GM21528 (cell line): ENCODE results near the gene ZNF827.
"Not testable (repeated sequence)": the region's sequence is repeated elsewhere in the genome, so short reads cannot be mapped to it uniquely, and the experiment has no call there.

ENCODE experiments used
- ATAC-seq: cut with Tn5 transposase; IDR thresholded peaks from one replicate; pipeline ENCODE4 v1.9.1; 2021; ENCODE audit warnings: mild to moderate bottlenecking, moderate library complexity; ENCODE audit not compliant: unreplicated experiment, low FRiP score

The ZNF827 gene

DNA sequence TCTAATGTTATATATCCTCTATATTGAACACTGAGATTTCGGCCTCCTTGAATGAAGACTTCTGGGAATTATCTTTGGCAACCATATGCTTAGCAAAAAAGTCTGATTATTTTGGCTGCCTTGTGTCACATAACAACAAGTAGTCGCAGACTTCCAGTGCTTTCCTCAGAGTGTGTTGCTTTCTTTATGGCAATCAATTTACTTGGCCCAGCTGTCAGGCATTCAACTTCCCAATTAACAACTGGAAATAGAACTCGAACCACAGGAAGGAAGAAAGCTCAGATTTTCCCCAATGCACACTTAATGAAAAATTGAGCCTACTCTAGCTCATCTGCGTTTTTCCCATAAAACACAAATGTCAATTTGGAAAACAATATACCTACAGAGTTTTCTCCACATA is 71.6 kb downstream of the ZNF827 start:
- no peak for ATAC-seq

DNA sequence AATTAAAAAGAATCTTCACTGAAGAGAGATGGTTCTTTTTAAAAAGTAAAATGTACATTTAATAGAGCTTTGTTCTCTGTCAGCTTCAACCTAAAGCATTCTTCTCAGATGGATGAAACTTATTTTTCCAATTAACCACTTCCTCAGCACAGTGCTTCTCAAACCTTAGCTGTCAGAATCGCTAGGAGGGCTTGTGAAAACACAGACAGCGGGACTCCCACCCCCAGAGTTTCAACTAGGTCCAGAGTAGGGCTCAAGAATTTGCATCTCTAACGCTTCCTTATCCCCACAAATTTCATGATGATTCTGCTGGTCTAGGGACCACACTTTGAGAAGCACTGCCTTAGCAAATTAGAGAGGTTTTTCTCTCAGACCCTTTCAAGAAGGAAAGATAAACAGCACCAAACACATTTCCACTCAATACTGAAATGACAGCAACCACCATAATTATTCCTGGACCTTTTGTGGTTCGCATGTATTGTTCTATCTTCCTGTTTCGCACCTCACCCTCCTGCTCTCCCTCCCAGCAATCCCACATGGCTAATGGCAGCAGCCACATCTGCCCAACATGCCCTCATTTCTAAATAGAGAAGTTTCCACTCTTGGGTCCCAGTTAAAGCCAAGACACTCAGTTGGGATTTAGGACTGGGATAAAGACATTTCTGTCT is 73.2 kb downstream of the ZNF827 start:
- ATAC-seq = peak; percentile 48

DNA sequence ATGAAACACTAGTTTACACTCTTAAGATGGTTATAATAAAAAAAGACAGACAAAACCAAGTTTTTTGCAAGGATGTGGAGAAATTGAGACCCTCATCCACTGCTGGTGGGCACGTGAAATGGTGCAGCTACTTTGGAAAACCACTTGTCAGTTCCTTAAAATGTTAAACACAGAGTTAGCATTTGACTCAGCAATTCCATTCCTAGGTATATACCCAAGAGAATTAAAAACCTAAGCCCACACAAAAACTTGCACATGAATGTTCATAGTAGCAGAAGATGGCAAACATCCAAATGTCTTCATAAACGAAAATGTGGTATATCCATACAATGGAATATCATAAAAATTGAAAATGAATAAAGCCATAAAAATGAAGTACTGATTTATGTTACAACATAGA is 75.4 kb downstream of the ZNF827 start:
- no peak for ATAC-seq

DNA sequence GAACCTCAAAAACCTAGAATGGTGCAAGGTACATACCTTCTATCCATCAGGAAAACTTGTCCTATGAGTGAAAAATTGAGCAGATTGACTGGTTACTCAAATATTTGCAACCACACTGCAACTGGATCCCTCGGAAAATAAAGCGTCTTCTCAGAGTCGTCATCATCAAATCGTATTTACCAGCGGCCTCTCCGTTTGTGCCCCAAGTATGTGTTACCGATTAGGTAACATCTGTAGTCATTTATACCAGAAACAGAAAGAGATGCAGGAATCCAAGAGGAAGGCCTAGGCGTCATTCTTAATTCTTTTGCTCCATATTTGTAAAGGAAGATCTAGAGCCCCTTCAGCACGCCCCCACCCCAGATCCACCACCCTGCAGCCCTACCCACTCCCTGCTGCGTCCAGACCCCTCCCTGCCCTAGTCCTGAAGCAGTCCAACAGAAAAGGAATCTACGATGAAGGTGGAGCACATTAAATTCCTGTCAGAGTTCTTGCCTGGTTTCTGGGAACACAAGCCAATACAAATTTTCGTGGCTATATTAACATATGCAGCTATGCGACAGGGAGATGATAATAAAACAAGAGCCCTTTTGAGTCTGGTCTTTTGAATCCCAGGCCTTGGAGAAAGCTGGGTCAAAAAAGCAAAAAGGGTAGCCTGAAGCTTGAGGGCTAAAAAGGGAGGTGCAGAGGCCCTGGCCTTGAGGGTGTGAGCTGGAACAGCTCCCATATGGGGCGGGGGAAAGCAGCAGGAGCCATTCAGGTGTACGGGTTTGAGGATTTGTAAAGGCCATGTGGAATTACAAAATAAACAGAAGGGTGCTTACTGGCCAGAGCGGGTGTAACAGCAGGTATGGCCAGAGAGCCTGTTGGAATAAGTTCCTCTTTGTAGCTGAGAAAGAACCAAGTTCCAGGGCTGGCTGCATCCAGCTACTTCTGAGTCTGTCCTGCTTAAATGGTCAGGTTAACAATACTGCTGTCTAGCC is 77.0 kb downstream of the ZNF827 start:
- no peak for ATAC-seq

DNA sequence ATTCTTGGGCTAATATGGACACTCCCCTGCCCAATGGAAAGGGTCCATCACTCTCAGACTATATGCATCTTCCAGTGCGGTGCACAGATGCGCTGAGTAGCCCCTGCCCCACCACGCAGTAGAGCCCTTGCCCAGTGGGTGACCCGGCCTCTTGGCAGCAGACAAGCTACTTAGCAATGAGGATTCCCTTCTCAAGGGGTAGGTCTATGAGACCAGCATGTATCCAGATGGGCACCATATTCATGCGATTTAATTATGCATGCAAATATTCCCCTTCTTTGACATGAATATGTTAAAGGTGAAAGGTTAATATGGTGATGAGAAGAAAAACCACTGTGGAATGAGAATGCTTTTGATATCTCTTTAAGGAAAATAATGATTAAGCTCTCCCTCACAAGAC is 77.7 kb downstream of the ZNF827 start:
- no peak for ATAC-seq

DNA sequence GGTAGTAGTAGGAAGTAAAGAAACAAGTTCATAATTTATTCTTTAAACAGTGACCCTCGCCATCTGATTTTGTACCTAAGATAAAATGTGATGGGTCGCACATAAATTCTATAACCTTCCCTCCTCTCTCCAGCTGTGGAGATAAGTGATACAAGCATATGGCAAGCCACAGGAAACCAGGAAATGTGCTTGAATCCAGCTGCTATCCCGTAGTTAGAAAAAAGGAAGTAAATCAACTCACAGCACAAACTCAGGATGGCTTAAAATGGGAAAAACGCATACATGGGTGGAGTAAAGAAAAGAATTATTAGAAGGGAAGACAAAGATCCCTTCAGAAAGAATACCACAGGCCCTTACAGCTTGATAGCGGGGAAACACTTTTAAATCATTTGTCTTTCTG is 78.2 kb downstream of the ZNF827 start:
- ATAC-seq = no peak

DNA sequence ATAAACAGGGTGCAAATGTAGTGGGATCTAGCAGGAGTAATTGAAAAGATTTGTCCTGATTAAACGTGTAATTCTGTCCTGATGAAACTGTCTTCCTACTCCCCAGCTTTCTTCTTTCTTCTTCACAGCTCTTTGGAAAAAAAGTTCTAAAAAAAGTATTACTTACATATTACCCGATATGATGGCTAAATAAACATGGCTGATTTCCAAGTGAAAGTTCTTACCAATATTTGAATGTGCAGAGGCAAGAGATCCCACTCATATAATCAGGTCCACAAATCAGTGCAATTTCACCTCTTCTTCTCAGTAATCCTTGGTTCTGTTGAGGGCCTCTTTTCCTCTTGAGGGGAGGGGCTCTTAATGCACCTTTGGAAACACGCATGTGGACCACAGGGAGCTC is 78.7 kb downstream of the ZNF827 start:
- ATAC-seq = no peak

DNA sequence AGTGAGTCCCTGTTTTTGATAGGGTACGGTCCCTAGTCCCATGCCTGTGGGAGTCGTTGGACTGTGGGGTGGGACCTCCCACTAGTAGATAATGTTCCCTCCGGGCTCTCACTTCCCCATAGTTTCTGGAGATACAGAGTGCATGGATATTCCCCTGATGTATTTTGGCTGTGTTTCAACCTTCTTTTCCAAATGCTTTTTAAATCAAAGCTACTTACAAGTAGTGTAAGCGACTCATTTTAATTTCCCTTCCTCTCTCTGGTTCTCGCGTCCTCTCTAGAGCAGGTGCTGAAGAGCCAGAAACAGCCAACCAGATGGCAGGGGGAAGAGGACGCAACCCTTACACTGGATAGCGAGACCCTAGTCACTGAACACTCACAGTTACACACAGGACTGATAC is 79.2 kb downstream of the ZNF827 start:
- no peak for ATAC-seq

DNA sequence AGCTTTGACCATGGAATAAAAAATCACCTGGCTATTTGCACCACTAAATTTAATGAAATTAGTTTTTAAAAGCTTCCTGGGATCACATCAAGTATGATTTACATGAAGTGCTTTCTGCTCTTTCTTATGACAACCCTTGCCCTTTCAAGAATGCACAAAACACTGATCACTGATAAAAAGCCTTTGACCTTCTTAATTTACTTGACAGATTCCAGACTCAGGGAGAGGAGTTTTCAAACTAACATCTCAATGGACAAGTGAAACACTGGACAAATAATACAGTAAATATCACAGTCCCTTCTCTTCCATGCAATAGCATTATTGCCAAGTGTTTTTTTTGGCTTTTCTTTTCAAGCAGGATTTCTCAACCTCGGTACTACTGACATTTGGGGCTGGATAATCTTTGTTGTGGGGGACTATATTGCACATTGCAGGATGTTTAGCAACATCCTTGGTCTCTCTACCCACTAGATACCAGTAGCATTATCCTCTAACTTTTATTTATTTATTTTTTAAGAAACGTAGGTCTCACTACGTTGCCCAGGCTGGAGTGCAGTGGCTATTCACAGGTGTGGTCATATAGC is 86.3 kb downstream of the ZNF827 start:
- ATAC-seq = no peak

DNA sequence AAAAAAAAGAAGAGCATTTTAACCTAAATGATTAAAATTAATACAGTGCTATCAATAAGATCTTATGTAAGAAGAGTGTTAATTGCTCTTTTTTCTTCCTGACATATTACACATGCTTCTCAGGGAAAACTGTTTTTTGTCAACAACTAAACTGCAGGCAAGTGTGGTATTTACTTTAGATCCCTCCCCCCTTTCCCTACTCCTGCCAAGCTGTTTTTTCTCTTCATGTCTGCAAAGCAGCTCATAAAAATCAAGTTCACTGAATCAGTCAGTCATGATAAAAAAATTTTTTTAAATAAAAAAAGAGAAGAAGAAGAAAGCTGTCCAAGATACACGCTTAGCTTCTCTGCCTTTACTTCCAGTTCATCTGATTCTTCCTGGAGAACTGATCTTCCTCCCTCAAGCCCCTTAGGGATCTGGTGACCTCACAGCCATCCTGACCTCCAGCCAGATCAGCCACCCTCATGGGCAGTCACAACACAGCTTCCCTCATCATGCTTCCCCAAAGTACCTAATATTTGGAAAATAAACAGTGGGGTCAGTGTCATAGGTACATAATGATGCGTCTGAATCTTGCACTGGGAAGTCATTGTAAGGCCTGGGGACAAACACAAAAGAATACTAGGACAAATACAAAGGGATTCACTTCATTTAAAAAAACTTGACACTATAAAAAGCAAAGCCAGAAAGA is 87.0 kb downstream of the ZNF827 start:
- ATAC-seq = no peak

DNA sequence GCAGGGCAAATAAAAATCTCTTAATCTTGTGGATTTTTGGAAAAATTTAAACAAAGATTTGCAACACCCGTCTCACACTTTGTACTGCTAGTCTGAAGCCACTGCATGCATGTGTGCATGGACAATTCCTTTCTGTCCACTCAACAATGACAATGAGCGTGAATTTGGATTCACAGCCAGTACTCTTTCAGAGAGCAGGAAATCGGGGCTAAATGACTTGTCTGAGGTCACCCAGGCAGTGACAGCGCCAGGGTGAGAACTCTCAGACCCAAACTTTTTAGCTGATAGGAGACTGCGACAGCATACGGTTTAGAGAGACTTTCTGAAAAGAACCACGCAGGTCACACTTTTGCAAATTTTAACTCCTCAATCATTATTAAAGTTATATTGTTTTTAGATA is 90.9 kb downstream of the ZNF827 start:
- no peak for ATAC-seq

DNA sequence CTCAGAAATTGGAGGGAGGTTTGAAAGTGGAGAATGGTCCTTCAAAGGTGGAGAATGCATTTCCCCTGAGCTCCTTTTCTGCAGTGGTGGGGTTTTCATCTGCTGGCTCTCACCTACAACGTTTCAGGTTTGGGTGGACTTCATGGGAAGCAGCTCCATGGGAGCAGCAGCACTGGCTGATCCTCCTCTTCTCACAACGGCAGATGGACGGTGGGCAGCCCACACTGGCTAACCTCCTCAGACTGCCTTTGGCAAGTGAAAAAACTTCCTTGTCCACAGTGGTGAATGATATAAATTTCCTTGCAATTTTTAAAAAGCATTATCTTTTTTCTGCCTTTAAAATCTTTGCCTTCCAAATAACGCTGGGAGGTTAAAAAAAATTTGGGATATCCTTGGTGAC is 93.5 kb downstream of the ZNF827 start:
- ATAC-seq = no peak

DNA sequence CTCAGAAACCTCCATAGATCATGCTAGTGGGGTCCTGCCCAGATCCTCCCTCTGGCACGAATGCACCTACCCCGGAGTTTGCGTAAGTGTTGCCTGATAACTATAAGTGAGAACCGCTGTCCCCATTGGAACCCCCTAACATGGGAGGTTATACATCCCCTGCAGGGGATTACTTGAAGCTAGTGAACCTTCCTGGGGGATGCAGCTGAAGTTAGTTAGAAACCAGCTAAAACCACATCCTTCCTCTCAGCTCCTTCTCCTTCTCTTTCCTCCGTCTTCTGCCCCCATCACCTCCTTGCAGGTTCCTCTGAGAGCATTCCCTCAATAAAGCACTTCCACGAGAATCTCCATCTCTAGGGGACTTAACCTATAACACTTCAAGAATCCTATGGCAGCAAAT is 95.0 kb downstream of the ZNF827 start:
- no peak for ATAC-seq

DNA sequence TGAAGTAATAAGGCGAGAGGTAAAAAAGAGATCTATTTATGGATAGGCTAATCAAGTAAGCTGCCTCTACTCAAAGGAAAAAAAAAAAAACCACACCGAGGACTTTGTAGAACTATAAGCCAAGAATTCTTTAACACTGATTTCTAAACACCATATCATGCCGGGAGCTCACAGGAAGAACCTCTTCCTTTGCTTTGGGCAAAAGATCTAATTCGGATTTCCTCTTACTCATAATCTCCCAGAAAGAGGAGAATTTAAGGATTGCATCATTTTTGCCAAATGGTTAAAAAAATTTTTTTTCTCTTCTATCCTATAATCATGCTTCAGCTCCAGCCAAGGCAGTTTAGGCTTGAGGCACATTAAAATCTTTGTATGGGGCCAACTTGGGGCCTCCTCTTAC is 95.5 kb downstream of the ZNF827 start:
- no peak for ATAC-seq

DNA sequence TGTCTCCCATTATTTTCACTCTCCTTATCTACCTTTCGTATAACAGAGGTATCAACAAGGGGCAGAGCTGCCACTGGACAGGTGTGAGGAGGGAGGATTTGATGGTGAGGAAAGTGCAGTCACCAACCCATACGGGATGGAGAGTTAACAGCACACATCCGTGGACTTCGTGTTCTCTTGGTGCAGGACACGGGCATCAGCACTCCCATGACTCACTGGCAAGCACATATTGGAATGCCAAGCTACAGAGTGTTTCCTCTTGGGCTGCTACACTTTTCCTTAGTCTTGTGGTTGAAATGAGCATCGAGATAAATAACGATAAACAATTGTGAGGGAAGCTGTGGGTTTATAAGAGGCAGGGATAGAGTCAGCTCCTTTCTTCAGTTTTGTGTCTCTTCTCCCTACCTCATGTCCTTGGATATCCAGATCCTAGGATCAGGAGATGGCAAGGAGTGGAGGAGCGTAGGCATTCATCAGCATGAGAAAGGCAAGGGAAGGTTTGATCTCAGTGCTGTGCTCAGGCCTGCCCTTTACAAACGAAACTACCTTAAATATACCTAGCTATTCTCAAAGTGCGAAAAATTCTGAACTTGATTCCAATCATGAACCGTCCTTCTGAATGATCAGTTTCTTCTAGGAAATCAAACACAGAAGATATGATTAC is 96.3 kb downstream of the ZNF827 start:
- no peak for ATAC-seq

DNA sequence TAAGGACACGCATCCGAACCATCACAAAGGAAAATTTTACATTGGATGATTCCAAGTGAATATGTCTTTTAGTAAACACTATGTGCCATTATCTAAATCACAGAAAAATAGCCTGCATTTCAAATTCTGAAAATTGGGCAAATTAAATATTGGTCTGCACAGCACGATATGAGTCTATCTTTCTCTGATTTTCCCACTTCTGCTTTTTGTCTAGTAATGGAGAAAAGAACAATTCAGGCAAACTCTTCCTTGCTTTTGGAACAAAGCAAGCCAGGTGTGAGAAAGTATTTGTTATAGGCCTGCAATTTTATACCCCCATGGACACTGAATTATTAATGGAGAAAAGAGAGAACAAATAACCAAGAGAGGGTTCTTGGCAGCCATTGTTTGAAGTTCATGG is 97.8 kb downstream of the ZNF827 start:
- no peak for ATAC-seq

DNA sequence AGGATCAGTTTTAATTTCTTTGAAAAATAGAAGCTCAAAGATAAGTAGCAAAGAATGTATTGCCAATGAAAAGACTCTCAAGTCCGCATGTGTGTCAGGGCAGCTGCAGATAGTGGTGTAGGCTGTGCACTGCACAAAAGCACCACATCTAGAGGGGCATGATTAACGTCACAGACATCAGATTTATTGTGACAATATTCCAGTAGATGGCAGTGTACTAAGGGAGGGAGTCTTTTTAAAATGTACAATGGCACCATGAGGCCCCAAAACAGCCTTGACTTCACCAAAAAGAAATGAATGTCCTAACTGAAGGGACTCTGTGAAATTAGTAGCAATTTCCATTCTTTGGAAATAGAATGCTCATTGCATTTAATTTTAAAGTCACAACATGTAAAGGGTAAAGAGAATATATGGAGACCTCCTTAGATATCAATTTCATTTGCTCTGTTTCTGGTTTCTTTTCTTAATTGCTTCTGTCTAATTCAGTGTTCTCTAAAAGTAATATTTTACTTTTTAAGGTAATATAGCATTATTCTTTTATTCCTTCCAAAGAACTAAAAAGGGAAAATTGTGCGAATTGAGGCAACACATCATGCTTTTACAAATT is 98.4 kb downstream of the ZNF827 start:
- ATAC-seq = peak; percentile 85

DNA sequence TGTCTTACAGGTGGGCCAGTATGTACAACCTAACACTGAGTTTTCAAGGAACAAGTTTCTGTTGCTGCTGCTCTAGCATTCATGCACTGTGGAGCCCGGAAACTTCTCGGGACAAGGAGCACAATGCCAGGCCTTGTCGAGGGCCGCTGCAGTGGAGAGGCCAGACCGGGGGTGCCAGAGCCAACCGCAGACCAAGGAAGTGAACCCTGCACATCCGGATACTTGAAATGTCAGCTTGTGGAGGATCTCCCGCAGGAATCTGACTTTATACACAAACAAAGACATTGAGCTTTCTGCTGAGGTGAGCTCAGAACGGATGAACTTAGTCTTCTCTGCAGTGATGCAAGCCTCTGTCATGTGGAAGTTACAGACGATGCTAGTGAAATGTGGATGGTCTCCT is 99.5 kb downstream of the ZNF827 start:
- no peak for ATAC-seq

DNA sequence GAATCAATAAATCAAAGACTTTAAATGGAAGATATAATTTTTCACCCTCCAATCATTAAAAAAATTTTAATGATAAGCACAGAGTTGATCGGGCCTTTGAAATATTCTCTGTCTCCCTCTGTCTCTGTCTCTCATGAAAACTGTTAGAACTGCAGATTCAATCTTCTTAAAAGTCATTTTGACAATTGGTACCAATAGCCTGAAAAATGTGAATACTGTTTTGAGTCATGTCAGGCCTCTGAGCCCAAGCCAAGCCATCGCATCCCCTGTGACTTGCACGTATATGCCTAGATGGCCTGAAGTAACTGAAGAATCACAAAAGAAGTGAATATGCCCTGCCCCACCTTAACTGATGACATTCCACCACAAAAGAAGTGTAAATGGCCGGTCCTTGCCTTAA is 106.2 kb downstream of the ZNF827 start:
- not testable (repeated sequence) for ATAC-seq

DNA sequence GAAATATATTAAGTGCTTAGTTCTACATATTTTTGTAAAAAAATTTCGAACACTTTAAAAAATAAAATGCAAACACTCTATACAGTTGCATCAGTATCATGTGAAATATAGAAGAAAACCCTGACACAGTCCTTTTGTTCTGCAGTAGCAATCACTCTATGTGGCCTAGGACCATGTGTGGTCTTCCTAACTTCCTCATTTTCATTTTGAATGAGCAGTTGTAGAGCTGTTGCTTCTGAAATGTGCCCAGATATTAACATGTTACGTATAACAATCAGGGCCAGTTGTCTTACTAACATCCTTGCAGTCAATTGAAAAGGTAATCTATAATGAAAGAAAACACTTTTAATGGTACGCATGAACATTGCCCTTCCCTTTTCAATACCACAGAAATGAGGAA is 107.9 kb downstream of the ZNF827 start:
- no peak for ATAC-seq
